Hematopoietic multipotent progenitor cell (in vitro differentiated cells): ENCODE results near the gene SIRT3. TPM values are rescaled to one million over a fixed set of nuclear protein-coding genes. Genes with fewer than 3 reads are reported as not detected.

Experiments
- DNase-seq, 3 donors: peaks; one replicate each; pipeline ENCODE4 v3.0.0-alpha.2; 2011 to 2015; ENCODE audit warnings: low read depth in 2 of 3, low spot score in 2 of 3
- total RNA-seq: library from RNA; depleted of rRNA; stranded (reverse); fragments of >200 nt; gene quantifications from one replicate; pipeline ENCODE4 v1.2.3, GENCODE V29; 2012

The SIRT3 gene
- total RNA-seq, 1 donor, result 17.8 TPM

- DNase-seq, result no peak
Observed at GRCh38 chr11:217704-218103, 18.4 kb downstream of the SIRT3 start.

- DNase-seq, result no peak
Observed at GRCh38 chr11:216081-216974, 19.8 kb downstream of the SIRT3 start.

- no peak for DNase-seq
Observed at GRCh38 chr11:215581-216037, 20.5 kb downstream of the SIRT3 start.

GRCh38 chr11:214083-214482 is 22.1 kb downstream of the SIRT3 start:
- DNase-seq, result no peak

GRCh38 chr11:213111-213510 is 23.0 kb downstream of the SIRT3 start:
- no peak for DNase-seq

- no peak for DNase-seq
Observed at GRCh38 chr11:212150-213100, 23.7 kb downstream of the SIRT3 start.

- DNase-seq, result no peak
Observed at GRCh38 chr11:211741-212140, 24.4 kb downstream of the SIRT3 start.

- no peak for DNase-seq
Observed at GRCh38 chr11:211295-211694, 24.8 kb downstream of the SIRT3 start.

GRCh38 chr11:210803-211180 is 25.4 kb downstream of the SIRT3 start:
- no peak for DNase-seq

- DNase-seq, result no peak
Observed at GRCh38 chr11:210122-210802, 25.9 kb downstream of the SIRT3 start.

- DNase-seq, result no peak
Observed at GRCh38 chr11:209275-210121, 26.6 kb downstream of the SIRT3 start.

GRCh38 chr11:208917-209260 is 27.3 kb downstream of the SIRT3 start:
- no peak for DNase-seq

GRCh38 chr11:208181-208916 is 27.8 kb downstream of the SIRT3 start:
- DNase-seq, result peak; percentile 68 to 88 (median 82)

- no peak for DNase-seq
Observed at GRCh38 chr11:207863-208180, 28.3 kb downstream of the SIRT3 start.

GRCh38 chr11:207208-207862 is 28.8 kb downstream of the SIRT3 start, which contains the start of the genes BET1L and RIC8A:
TSS of gene BET1L (minus strand) at chr11:207399. CDS start at chr11:207321, 78 bp downstream.
TSS of gene RIC8A (plus strand) at chr11:207708. CDS start at chr11:208855, 1,147 bp downstream.
- DNase-seq, result peak; percentile 96 to 99 (median 99)

- no peak for DNase-seq
Observed at GRCh38 chr11:206526-207207, 29.5 kb downstream of the SIRT3 start.

GRCh38 chr11:206002-206384 is 30.1 kb downstream of the SIRT3 start:
- no peak for DNase-seq
